OCI-LY7 (cell line): ENCODE measurements around the gene OTOF.

Source experiments
- EZH2phosphoT487 ChIP-seq: fragments of 200-600 bp; sonication (generic); IDR thresholded peaks from 2 replicates; pipeline ENCODE4 v1.6.1; 2018; ENCODE audit warnings: low read depth, borderline replicate concordance, mild to moderate bottlenecking, mixed run types, antibody characterized with exemption, low read length, moderate library complexity, mixed read lengths
- TF ChIP-seq, protein P1 (sequence below): fragments of 200-600 bp; sonication (generic); conservative IDR thresholded peaks from 2 replicates; pipeline ENCODE4 v1.5.1; 2014; ENCODE audit warnings: mild to moderate bottlenecking, antibody characterized with exemption, low read length, moderate library complexity, mixed read lengths

DNA sequence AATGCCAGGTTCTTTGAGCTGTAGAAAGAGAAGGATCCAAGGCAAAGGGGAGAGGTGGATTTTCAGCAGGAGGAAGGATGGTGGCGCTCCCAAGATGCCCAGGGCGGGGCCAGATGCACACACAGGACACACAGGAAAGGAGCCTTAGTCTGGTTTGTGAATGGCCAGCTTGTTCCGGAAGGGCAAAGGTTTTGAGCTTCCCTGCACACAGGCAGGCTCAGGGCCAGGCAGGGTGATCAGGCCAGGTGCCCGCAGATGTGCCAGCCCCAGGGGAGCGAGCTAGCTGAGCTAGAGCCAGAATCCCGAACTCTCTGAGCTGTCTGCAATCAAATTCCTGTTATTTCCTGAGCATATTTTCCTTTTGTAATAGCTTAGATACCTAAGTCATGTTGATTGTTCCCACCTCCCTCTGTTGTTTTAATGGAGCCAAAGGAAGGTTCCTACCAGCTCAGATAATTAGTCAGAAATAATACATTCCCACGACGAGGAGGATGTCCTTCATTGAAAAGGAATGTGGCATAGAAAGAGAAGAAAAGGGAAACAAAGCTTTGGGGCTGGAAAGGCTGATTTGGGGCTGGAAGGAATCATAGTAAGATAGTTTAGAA lies 13.7 kb upstream of the OTOF start:
- no peak for TF ChIP-seq EZH2phosphoT487
- TF ChIP-seq, protein P1, sequence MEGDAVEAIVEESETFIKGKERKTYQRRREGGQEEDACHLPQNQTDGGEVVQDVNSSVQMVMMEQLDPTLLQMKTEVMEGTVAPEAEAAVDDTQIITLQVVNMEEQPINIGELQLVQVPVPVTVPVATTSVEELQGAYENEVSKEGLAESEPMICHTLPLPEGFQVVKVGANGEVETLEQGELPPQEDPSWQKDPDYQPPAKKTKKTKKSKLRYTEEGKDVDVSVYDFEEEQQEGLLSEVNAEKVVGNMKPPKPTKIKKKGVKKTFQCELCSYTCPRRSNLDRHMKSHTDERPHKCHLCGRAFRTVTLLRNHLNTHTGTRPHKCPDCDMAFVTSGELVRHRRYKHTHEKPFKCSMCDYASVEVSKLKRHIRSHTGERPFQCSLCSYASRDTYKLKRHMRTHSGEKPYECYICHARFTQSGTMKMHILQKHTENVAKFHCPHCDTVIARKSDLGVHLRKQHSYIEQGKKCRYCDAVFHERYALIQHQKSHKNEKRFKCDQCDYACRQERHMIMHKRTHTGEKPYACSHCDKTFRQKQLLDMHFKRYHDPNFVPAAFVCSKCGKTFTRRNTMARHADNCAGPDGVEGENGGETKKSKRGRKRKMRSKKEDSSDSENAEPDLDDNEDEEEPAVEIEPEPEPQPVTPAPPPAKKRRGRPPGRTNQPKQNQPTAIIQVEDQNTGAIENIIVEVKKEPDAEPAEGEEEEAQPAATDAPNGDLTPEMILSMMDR = no peak
